Measurements from ENCODE around the gene RRP9. TPM values are rescaled to one million over a fixed set of nuclear protein-coding genes. Genes with fewer than 3 reads are reported as not detected.
A peak's percentile ranks its signal among the peaks of the same experiment; 100 is the strongest.

RRP9 gene
- total RNA-seq, 1 experiment from 2014 or later: 32.3 TPM

DNA sequence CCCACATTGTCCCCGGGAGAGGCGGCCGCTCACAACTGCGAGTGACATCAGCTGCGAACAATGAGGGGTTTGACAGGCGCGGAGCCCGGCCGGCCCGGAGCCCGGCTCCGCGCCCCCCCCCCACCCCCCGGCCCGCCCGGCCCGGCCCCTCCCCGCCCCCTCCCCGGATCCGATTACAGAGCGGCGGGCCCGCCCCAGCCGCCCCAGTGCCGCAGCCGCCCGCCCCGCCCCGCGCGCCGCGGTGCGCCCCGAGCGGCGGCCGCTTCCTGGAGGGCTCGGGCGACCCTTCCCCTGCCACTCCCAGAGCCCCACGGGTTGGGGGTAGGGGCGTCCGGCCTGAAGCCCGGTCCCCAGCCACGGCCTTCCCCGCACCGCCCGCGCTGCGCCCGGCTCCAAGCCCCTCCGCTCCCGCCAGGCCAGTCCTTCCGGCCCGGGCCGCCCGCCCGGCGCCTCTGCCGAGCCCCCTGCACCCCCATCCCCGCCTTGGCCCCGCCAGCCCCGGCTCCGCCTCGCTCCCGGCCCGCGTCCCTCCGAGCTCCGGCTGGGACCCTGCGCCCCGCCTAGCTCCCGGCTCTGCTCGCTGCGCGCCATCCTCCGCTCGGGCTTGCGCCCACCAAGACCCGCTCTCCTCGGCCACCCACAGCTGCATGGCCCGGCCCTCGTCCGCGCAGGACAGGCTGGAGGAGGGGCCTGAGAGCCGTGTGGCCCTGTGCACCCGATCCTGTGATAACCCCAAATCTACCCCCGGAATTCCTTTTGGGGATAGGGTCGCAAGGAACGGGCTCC is 25.9 kb upstream of the RRP9 start, which contains the start of gene PCBP4:
TSS of gene PCBP4 (minus strand) at position 71 of the 786 bp plus-strand sequence. CDS start 6,214 bp downstream, outside the sequence.
- ChIA-PET POLR2A (ENCODE audit: low non-redundant PET) (interaction anchor here (0.6 to 0.7 kb wide), 2 partner anchors 37 to 235 kb away, joined by 3 to 5 read pairs; no protein-coding TSS in a partner anchor), CTCF (interaction anchor here (0.6 kb wide), 4 partner anchors 63 to 1351 kb away, joined by 3 to 9 read pairs (median 4); no protein-coding TSS in a partner anchor)
- H3K27me3 ChIP-seq (replicated peaks; ENCODE audit: insufficient read depth, low read depth, low read length, poor library complexity): no peaks in the 10 kb centered on the region
- intact Hi-C loops (cut with micrococcal nuclease; ENCODE audit: unreplicated experiment): no loop called here
- no peak for TF ChIP-seq EZH2 (IDR thresholded peaks at IDR 0.05; ENCODE audit: borderline replicate concordance, low read depth, low read length, poor library complexity, severe bottlenecking)
- TF ChIP-seq, protein P1, sequence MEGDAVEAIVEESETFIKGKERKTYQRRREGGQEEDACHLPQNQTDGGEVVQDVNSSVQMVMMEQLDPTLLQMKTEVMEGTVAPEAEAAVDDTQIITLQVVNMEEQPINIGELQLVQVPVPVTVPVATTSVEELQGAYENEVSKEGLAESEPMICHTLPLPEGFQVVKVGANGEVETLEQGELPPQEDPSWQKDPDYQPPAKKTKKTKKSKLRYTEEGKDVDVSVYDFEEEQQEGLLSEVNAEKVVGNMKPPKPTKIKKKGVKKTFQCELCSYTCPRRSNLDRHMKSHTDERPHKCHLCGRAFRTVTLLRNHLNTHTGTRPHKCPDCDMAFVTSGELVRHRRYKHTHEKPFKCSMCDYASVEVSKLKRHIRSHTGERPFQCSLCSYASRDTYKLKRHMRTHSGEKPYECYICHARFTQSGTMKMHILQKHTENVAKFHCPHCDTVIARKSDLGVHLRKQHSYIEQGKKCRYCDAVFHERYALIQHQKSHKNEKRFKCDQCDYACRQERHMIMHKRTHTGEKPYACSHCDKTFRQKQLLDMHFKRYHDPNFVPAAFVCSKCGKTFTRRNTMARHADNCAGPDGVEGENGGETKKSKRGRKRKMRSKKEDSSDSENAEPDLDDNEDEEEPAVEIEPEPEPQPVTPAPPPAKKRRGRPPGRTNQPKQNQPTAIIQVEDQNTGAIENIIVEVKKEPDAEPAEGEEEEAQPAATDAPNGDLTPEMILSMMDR (conservative IDR thresholded peaks at IDR 0.05; ENCODE audit: low read depth, low read length): no peak
- no TSS peak for BruUV-seq (replicated peaks)
- no peaks in the 10 kb centered on the region for H3K4me1 ChIP-seq (ENCODE audit: insufficient read depth, low read length, poor library complexity, severe bottlenecking)
- no peak for DNase-seq (ENCODE audit: low spot score)
- peak within 1 kb of the TSS; percentile 30 for H3K27ac ChIP-seq (ENCODE audit: low read depth, low read length, poor library complexity, severe bottlenecking)
- H3K36me3 ChIP-seq (ENCODE audit: insufficient read depth, low read length, poor library complexity, severe bottlenecking): no peaks in the 10 kb centered on the region
- H3K9me3 ChIP-seq (ENCODE audit: low read depth, low read length, poor library complexity, severe bottlenecking): no peaks in the 10 kb centered on the region
- H3K4me3 ChIP-seq (ENCODE audit: low read depth, low read length, poor library complexity, severe bottlenecking): peak within 1 kb of the TSS; percentile 53

GRCh38 chr3:51966922-51967383 is 25.2 kb upstream of the RRP9 start:
- TF ChIP-seq EZH2 (IDR thresholded peaks at IDR 0.05; ENCODE audit: borderline replicate concordance, low read depth, low read length, poor library complexity, severe bottlenecking): no peak
- TF ChIP-seq, protein P1 (conservative IDR thresholded peaks at IDR 0.05; ENCODE audit: low read depth, low read length): no peak
- H3K4me3 ChIP-seq (ENCODE audit: low read depth, low read length, poor library complexity, severe bottlenecking): peak overlapping the region; percentile 42
- POLR2A ChIA-PET (ENCODE audit: low non-redundant PET): interaction anchor here (0.6 kb wide), 1 partner anchor 582 kb away, joined by 3 read pairs; the partner anchor contains the start of gene MANF
- H3K9me3 ChIP-seq (ENCODE audit: low read depth, low read length, poor library complexity, severe bottlenecking): no peaks in the 10 kb centered on the region
- CTCF ChIA-PET: interaction anchor here (0.6 kb wide), 1 partner anchor 1351 kb away, joined by 3 read pairs; no protein-coding TSS in a partner anchor
- intact Hi-C loops (cut with micrococcal nuclease; ENCODE audit: unreplicated experiment): no loop called here
- no peaks in the 10 kb centered on the region for H3K4me1 ChIP-seq (ENCODE audit: insufficient read depth, low read length, poor library complexity, severe bottlenecking)
- BruUV-seq (replicated peaks): no TSS peak
- no peaks in the 10 kb centered on the region for H3K36me3 ChIP-seq (ENCODE audit: insufficient read depth, low read length, poor library complexity, severe bottlenecking)
- no peaks in the 10 kb centered on the region for H3K27me3 ChIP-seq (replicated peaks; ENCODE audit: insufficient read depth, low read depth, low read length, poor library complexity)
- H3K27ac ChIP-seq (ENCODE audit: low read depth, low read length, poor library complexity, severe bottlenecking): peak overlapping the region; percentile 30
- no peak for DNase-seq (ENCODE audit: low spot score)

- Histone ChIP-seq H3K27ac (ENCODE audit: low read depth, low read length, poor library complexity, severe bottlenecking) (no peak overlapping the region), H3K36me3 (ENCODE audit: insufficient read depth, low read length, poor library complexity, severe bottlenecking) (no peaks in the 10 kb centered on the region), H3K9me3 (ENCODE audit: low read depth, low read length, poor library complexity, severe bottlenecking) (no peaks in the 10 kb centered on the region), H3K27me3 (replicated peaks; ENCODE audit: insufficient read depth, low read depth, low read length, poor library complexity) (no peaks in the 10 kb centered on the region), H3K4me1 (ENCODE audit: insufficient read depth, low read length, poor library complexity, severe bottlenecking) (no peaks in the 10 kb centered on the region), H3K4me3 (ENCODE audit: low read depth, low read length, poor library complexity, severe bottlenecking) (peak overlapping the region; percentile 42)
- BruUV-seq (replicated peaks): no TSS peak
- intact Hi-C loops (cut with micrococcal nuclease; ENCODE audit: unreplicated experiment): no loop called here
- ChIA-PET POLR2A (ENCODE audit: low non-redundant PET) (interaction anchor here (0.6 kb wide), 1 partner anchor 582 kb away, joined by 3 read pairs; the partner anchor contains the start of gene MANF), CTCF (no interaction called here)
- DNase-seq (ENCODE audit: low spot score): no peak
- no peak for TF ChIP-seq EZH2 (IDR thresholded peaks at IDR 0.05; ENCODE audit: borderline replicate concordance, low read depth, low read length, poor library complexity, severe bottlenecking)
- TF ChIP-seq, protein P1 (conservative IDR thresholded peaks at IDR 0.05; ENCODE audit: low read depth, low read length): no peak
These were observed 24.8 kb upstream of the RRP9 start for GRCh38 chr3:51966486-51966885.
